Smooth muscle cell of the coronary artery (primary cell): ENCODE results near the gene JADE3. TPM values are rescaled to one million over a fixed set of nuclear protein-coding genes. Genes with fewer than 3 reads are reported as not detected.

Source experiments
- total RNA-seq: library from RNA; depleted of rRNA; stranded (reverse); fragments of >200 nt; gene quantifications from 2 replicates; pipeline ENCODE4 v1.2.3, GENCODE V29; 2014; ENCODE audit warnings: low replicate concordance

JADE3 gene
- 3.3 and 6.4 TPM in 2 replicates for total RNA-seq

DNA sequence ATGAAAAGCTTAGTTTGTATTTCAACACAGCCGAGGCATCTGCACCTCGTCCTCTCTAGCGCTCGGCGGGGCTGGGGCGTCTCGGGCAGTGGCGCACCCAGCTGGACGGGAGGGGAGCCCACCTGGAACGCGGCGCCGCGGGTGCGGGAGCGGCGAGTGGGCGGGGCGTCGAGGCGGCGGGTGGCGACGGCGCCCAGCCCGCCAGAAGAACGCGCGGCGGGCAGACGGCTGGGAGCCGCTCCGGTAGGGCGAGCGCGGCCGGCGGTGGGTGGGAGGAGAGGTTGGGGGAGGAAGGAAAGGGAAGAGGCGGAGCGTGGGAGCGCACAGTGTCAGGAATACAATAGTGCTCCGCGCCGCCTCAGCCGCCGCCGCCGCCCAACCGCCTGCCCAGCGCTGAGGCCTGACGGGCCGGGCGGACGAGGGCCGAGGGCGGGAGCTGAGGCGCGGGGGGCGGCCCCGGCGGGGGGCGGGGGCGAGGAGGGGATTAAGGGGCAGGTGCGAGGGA lies at the start of gene JADE3:
Gene JADE3, plus strand, starts transcription at position 324 of the 505 bp plus-strand sequence. CDS start 72,474 bp downstream, outside the sequence.

DNA sequence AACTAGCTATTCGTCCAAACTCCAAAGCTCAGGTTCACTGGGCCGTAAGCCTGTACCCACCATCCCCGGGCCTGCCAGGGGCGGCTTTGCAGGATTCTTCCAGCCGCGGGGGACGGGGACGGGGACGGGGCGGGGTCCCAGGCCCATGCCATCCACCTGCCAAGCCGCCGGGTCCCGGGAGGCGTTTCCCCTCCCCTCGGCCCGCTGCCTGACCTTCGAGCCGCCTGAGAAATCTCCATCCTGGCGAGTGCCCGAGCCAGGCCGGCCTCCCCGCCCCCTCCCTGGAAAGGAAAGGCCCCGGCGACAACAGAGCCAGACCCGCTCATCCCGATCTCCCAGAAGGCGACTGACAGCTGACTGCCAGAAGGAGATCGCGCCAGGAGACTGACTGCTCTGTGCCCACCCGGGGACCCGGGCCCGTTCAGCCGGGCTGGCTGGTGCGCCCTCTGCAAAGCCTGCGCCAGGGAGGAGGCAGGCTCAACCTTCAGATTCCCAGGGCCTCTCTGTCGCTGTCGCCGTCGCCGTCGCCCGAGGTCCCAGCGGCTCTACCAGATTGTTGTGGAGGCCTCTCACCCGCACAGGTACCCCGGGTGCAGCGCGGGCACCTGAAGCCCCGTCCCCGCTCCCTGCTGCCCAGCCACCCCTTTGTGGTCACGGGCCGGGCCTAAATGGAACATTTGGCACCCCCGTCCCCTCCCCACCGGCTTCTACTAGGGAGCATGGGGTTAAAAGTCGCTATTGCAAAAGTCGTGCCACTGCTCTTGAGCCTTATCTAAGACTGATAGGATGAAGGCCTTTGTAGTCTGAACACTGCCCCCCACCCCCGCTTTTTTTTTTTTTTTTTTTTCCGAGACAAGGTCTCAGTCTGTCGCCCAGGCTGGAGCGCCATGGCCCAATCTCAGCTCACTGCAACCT lies 166.2 kb downstream of the JADE3 start, which contains the start of gene RGN:
Gene RGN, plus strand, starts transcription at position 315 of the 915 bp plus-strand sequence. CDS start 2,702 bp downstream, outside the sequence.

Other genes starting within 250 kb of the JADE3 start
- 37.2 and 65.3 TPM in 2 replicates for gene SLC9A7, start 153.3 kb upstream of the JADE3 start, total RNA-seq
- gene RP2, start 75.4 kb upstream of the JADE3 start, total RNA-seq = 9.0 and 14.4 TPM in 2 replicates
- 1.5 and 5.6 TPM in 2 replicates for gene RGN, start 166.0 kb downstream of the JADE3 start, total RNA-seq
- 36.4 and 91.0 TPM in 2 replicates for gene NDUFB11, start 232.3 kb downstream of the JADE3 start, total RNA-seq
- gene RBM10, start 232.8 kb downstream of the JADE3 start, total RNA-seq = 44.3 and 49.5 TPM in 2 replicates